GM21723 (cell line): ENCODE measurements around the gene DOCK1.

Experiments used
- ATAC-seq: cut with Tn5 transposase; IDR thresholded peaks from one replicate; pipeline ENCODE4 v1.9.1; 2021; ENCODE audit warnings: mild to moderate bottlenecking, moderate library complexity; ENCODE audit not compliant: unreplicated experiment

DOCK1 gene

GRCh38 chr10:127326883-127327282 is 421.7 kb downstream of the DOCK1 start:
- ATAC-seq = no peak

DNA sequence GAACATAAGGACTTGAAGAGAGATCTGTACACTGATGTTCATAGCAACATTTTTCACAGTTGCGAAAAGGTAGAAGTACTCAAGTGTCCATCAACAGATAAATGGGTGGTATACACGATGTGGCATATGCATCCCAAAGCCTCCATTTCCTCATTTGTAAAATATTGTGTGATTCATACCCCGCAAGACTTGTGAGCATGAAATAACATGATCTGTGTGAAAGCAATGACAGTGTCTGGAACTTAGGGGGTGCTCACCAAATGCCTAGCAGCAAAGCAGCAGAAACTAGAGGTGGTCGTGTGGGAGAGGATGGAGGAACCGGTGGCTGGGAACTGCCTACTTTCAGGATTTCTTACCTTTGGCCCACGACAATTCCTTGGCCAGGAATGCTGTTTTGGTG is 426.5 kb downstream of the DOCK1 start:
- ATAC-seq = no peak

- ATAC-seq = no peak
Measured at GRCh38 chr10:127332631-127333030, 427.4 kb downstream of the DOCK1 start.

DNA sequence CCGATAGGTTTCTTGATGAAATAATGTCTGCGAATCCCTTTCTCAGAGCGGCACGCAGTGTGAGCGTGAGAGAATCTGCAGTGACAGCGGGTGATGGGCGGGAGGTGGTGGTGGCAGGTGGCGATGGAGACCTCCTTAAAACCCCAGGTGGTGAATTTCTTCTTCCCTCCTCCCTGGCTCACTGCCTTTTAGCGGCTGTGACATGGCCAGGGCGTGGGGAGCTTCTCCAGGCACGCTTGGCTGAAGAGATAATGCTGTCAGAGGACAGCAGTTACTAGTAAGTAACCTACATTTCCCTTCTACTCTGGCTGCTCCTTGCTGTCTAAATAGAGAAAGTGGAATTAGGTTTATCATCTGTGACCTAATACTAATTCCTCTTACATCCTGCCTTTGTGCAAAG is 432.6 kb downstream of the DOCK1 start:
- no peak for ATAC-seq

DNA sequence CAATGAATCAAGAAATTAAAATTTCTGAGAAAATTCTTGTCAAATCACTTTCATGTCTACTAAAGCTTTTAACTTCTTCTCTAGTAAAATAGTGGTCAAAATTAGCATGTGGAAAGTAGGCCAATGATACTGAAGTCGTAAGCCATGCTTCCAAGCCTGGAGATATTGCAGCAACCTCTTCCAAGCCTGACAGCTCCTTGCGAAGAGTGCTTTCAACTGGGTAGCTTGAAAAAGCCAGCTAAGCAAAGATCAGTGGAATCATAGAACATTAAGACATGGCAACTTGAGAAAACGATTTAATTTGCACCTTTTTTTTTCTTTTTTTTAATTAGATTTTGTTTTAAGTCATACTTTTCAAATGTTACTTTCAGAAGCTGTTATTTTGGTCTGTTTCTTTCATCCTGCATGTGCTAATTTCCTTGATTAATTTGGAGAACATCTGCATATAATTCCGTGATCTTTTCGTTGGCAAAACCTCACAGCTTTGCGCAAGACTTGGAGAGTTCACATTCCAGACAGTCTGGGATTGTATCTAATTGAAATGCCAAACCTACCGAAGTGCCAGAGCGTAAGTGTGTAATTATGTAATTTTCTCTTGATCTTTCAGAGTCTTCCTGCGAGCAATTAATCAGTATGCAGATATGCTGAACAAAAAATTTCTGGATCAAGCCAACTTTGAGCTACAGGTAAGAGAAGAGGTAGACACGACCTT is 433.3 kb downstream of the DOCK1 start:
- no peak for ATAC-seq

DNA sequence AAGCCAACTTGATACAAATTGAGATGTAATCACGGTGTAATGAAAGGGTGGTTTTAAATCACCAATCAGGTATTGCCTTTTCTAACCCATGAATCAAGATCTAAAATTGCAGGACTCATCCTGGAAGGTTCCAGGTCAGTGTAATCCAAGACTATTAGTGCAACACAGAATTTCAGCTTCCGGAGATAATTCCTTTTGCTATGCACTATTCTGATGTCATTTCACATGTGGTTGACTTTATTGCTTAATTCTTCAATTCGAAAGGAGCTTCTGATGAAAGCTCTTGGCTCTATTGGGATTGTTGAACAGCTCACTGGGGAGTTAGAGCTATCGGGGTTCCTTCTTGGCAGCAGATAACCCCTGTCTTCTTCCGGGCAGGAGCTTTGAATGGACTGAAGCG is 438.6 kb downstream of the DOCK1 start:
- ATAC-seq = no peak

- ATAC-seq = no peak
Measured at GRCh38 chr10:127344346-127344745, 439.1 kb downstream of the DOCK1 start.

- ATAC-seq = no peak
Measured at GRCh38 chr10:127345231-127345965, 440.2 kb downstream of the DOCK1 start.

GRCh38 chr10:127346604-127347003 is 441.4 kb downstream of the DOCK1 start:
- ATAC-seq = no peak

DNA sequence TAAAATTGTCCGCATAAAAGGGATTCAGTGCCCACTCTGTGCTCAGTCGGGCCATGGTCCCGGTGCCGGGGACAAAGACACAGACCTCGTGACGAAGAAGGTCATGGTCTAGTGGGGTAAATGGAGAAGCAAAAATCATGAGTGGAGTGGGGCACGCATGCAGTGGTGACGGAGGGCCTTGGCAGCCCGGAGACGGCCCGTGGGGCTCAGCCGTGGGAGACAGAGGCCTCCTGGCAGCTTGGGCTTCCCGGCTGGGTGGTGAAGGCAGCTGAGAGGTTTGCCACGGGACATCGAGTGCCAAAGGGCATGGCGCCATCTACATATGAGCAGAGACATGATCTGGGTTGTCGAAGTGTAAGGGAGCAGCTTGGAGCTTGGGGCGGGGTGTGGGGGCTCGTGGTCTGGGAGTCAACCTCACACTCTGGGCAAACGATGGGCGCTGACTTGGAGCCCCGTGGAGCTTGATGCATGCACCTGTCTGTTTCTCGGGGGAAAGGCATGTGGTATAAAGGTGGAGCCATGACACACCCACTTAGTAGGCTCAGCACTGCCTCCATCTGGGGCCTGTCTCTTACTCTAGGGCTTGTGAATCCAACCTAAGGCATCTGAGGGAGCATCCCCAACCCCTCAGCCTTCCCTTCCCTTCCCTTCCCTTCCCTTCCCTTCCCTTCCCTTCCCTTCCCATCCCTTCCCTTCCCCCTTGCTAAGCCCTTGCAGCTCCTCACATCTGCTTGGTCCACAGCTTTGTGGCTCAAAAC is 442.2 kb downstream of the DOCK1 start:
- no peak for ATAC-seq

- no peak for ATAC-seq
Measured at GRCh38 chr10:127349737-127350136, 444.5 kb downstream of the DOCK1 start.

- no peak for ATAC-seq
Measured at GRCh38 chr10:127351542-127351941, 446.3 kb downstream of the DOCK1 start.

- no peak for ATAC-seq
Measured at GRCh38 chr10:127353544-127353943, 448.3 kb downstream of the DOCK1 start.

GRCh38 chr10:127354255-127354654 is 449.0 kb downstream of the DOCK1 start:
- ATAC-seq = no peak

DNA sequence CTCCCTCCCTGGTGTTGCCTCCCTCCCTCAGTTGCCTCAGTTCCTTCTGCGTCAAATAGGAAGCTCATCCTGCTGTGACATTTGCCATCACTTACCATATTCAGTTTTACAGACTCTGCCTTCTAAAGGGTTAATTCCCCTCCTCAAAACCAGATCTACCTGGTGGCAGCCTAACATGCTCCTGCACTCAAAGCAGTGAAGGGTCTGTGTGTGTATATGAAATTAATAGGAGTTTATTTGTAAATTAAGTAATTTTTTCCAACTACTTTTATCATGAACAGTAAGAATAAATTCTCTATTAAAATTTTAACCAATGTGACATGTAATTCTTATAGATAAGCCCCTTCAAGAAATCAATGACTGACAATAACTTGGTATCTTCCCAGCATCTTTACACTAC is 449.8 kb downstream of the DOCK1 start:
- ATAC-seq = no peak

GRCh38 chr10:127356360-127356759 is 451.1 kb downstream of the DOCK1 start:
- no peak for ATAC-seq

- no peak for ATAC-seq
Measured at GRCh38 chr10:127357265-127357664, 452.0 kb downstream of the DOCK1 start.

- no peak for ATAC-seq
Measured at GRCh38 chr10:127358337-127358736, 453.1 kb downstream of the DOCK1 start.

GRCh38 chr10:127364034-127364433 is 458.8 kb downstream of the DOCK1 start:
- ATAC-seq = no peak

DNA sequence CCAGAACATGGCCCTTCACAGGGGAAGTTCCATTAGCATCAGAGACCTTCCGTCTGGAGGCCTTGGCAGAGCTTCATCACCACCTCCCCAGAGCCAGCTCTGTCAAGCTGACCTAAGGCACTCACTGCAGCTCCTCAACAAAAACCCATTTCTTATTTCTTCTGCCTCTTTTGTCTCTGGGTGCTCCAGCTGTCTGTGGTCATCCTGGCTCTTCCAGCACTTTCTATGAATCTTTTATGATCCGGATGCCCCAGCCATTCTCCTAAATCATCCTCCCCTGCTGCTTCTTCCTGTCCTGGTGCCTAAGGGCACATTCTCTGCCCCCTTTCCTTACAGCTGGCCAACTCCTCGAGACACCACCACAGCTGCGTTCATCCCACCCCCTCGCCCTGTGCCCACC is 462.9 kb downstream of the DOCK1 start:
- no peak for ATAC-seq

- ATAC-seq = no peak
Measured at GRCh38 chr10:127368929-127369328, 463.7 kb downstream of the DOCK1 start.

GRCh38 chr10:127370601-127371000 is 465.4 kb downstream of the DOCK1 start:
- ATAC-seq = no peak
